Liver (tissue), 3 donors: ENCODE results near the gene SELENOO.

ENCODE experiments used
- CTCF ChIP-seq: fragments of 150-350 bp; IDR thresholded peaks from 2 replicates; pipeline ENCODE4 v1.5.1; 2017; ENCODE audit warnings: improper control_type of control experiment, low read depth, low read length; ENCODE audit not compliant: missing input control
- FOXA1 ChIP-seq: IDR thresholded peaks from 2 replicates; pipeline ENCODE4 v1.6.1; 2016; ENCODE audit warnings: antibody characterized with exemption
- FOXA2 ChIP-seq: IDR thresholded peaks from 2 replicates; pipeline ENCODE4 v1.6.1; 2016; ENCODE audit warnings: antibody characterized with exemption
- MAX ChIP-seq: IDR thresholded peaks from 2 replicates; pipeline ENCODE4 v1.6.1; 2016; ENCODE audit warnings: antibody characterized with exemption
- RAD21 ChIP-seq, 2 donors: IDR thresholded peaks; 2 replicates each; pipeline ENCODE4 v1.6.1; 2016; ENCODE audit warnings: antibody characterized with exemption in 2 of 2, mild to moderate bottlenecking in 2 of 2
- REST ChIP-seq: IDR thresholded peaks from 2 replicates; pipeline ENCODE4 v1.6.1; 2016; ENCODE audit warnings: antibody characterized with exemption, mild to moderate bottlenecking
- SP1 ChIP-seq: IDR thresholded peaks from 2 replicates; pipeline ENCODE4 v1.6.1; 2018; ENCODE audit warnings: antibody characterized with exemption, mild to moderate bottlenecking
- TAF1 ChIP-seq: conservative IDR thresholded peaks from 2 replicates; pipeline ENCODE4 v1.6.1; 2016; ENCODE audit warnings: antibody characterized with exemption, mild to moderate bottlenecking
- YY1 ChIP-seq: IDR thresholded peaks from 2 replicates; pipeline ENCODE4 v1.6.1; 2016; ENCODE audit warnings: antibody characterized with exemption, mild to moderate bottlenecking
- ZBTB33 ChIP-seq: IDR thresholded peaks from 2 replicates; pipeline ENCODE4 v1.6.1; 2016; ENCODE audit warnings: antibody characterized with exemption
- donor health status: healthy.
- donor health status: healthy.

- TF ChIP-seq CTCF = no peak
- TF ChIP-seq REST = no peak
- TF ChIP-seq YY1 = no peak
- no peak for TF ChIP-seq TAF1
- no peak for TF ChIP-seq SP1
- TF ChIP-seq RAD21 (IDR thresholded peaks at IDR 0.05) = no peak
- TF ChIP-seq MAX = no peak
- no peak for TF ChIP-seq FOXA2
- no peak for TF ChIP-seq ZBTB33
- no peak for TF ChIP-seq FOXA1
These were observed 16.8 kb downstream of the SELENOO start for GRCh38 chr22:50217543-50218152.
